GM18951 (cell line): ENCODE results near the gene MMP27.

Source experiments
- POLR2A ChIP-seq: IDR thresholded peaks from 4 replicates; pipeline ENCODE4 v1.6.1; 2011; ENCODE audit warnings: mild to moderate bottlenecking; ENCODE audit not compliant: insufficient read length, insufficient read depth; ENCODE audit errors: extremely low read depth
- in situ Hi-C: fragments of 300-500 bp; cut with MboI; formaldehyde crosslinking; loops from one replicate; pipeline ENCODE4 v1.12.0; 2022; ENCODE audit warnings: low sequenced_read_pairs, mixed read lengths, inconsistent platforms; ENCODE audit not compliant: unreplicated experiment

The MMP27 gene

DNA sequence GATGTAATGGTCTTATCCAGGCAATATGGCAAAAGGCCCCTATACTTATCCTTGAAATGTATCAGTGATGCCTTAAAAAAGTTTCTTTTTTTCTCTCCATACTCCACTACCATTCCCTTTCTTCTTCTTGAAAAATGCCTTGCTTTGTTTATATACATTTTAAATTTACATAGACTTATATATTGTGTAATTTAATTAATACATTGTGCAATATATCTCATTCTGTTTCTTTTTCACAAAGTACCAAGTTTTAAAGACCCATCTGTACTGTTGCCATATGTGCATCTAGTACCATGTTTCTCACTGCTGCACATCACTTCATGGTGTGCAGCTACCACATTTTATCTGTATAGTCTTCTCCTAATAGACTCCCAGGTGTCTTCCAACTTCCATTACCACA lies 11.7 kb upstream of the MMP27 start:
- no peak for TF ChIP-seq POLR2A
- in situ Hi-C loops, result no loop called here

DNA sequence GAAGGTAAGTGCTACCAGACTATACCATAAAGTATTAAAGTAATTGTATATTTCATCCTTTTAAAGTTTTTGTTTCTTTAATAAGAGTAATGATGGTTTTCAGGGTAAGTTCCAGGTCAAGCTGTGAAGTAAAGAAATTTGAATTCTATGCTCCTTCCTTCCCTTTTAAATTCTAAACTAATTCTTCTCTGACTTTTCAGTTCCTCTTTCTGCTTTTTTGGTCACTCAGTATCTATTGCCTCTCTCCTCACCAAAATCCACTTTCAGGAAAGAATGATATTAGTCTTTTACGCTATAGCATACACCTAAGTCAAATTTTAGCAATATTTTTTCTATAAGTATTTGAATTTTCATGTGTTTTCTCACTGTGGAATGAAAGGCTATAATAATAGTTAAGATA lies 11.0 kb upstream of the MMP27 start:
- in situ Hi-C loops, result no loop called here
- TF ChIP-seq POLR2A, result no peak

DNA sequence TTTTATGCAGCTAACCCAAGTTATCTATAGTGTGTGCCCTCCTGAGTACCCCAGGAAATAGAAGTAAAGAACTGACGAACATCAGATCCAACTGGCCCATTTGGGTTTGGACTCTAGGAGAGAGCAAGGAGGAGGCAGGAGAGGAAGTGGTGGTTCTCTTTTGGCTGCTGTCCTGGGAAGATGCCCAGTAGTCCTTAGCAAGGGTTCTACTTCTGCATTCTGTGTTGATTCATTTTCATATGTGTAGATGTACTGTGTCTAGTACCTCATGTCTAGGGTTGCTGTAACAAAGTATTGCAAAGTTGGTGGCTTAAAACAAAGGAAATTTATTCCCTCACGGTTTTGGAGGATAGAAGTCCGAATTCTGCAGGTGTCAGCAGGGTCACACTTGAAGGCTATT lies 6.6 kb upstream of the MMP27 start:
- in situ Hi-C loops, result no loop called here
- no peak for TF ChIP-seq POLR2A

DNA sequence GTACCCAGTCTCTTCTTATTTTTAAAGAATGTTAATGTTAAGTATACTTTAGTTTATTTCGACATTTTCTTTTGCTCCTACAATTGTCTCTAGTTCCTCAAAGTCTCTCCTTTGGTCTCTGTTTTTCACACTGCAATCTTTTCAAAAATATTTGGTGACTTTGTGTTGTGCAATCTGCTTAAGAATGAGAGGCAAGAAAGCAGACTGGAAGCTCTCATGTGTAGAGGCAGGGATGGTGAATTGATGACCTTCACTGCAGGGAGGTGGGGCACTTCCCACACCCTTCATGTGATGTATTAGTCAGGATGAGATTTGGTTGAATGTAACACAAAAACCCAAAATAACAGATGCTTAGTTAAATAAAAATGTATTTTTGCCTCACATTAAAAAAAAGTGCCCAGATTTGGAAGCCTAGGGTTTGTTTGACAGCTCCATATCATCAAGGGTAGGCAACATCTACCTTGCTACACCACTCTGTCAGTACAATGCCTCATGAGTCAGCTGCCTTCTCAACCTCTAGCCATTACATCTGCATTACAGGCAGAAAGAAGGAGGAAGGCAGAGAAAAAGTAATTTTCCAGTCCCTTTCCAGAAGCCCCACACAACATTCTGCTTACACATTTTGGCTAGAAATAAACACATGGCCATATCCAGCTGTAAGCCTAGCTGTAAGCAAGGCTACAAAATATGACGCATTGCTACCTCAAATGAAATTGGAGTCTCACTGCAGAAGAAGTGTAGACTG lies 3.8 kb upstream of the MMP27 start:
- in situ Hi-C loops, result no loop called here
- TF ChIP-seq POLR2A, result no peak

DNA sequence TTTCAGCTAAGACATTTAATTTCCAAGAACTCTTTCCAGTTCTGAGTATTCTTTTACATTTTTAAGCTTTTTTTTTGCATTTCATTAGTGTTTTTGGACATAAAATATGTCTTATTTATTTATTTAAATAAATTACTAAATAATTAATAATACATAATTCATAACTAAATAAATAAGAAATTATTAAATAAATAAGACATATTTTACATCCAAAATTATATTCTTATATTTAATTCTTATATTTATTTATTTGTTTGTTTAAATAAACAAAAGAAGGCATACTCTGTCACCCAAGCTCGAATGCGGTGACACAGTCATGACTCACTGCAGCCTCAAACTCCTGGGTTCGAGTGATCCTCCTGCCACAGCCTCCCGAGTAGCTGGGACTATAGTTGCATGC lies 3.1 kb upstream of the MMP27 start:
- no peak for TF ChIP-seq POLR2A
- in situ Hi-C loops, result no loop called here

DNA sequence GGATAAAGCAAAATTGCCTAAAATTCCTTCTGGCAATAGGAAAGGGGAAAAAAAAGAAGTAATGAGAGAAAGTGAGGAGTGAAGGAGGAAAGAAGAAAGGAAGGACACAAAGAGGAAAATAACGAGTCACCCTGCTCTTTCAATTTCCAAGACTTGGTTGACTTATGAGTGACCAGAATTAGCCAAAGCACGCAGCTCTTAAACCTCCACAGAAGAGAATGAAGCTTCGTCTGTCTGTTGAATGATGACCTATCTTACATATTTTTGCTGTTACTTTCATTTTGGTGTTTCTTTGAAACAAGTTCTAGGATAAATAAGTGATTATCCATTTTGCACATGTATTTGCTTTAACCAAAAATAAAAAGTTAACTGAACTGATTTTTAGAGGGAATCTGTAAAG lies 728 bp downstream of the MMP27 start:
- in situ Hi-C loops, result no loop called here

DNA sequence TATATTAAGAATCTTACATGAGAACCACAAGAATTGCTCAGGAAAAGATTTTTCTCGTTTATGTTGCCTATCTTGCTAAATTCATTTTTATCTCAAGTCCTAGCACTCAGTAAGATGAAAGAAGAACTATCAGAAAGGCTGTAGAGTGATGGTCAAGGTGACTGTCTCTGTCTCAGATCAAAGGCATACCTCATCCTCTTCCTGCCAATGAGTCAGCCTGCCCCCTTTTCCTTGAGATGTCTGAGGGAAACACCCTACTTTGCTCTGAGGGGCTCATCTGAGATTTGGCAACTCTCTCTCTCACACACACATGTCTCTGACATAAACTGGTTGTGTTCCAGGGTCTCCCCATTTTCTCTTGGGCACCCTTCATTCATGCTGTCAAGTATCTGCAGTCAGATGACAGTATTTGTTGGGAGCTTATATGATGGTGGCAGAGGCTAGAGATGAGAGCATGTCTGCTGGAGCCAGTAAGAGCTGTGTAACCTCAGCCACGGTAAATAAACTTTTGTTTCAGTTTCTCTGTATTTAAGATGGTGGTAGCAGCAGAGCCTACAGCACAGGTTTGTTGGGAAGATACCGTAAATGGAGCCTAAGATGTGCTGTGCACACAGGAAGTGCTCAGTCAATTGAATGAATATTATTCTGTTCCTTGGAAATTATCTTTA lies 1.6 kb downstream of the MMP27 start:
- TF ChIP-seq POLR2A, result no peak
- in situ Hi-C loops, result no loop called here

More for the DNA sequence above, 728 bp downstream of the MMP27 start:
- TF ChIP-seq POLR2A, result no peak

DNA sequence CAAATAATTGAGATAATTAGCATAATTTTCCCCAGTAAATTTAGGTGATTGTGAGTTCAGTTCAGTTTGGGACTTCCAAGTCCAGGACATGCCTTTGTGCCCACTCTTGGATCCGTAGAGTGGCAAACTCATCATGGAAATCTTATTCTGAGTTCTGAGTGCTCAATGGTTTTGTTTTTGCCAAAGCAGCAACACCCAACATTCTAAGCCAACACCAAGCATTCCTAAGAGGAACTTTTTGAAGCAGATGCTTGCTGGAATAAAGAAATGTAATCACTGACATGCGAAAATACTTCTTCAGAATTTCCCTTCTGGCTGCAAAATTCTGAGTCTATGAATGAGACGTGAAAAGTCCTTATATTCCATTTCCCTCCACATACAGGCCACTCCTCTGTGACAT lies 10.4 kb downstream of the MMP27 start:
- in situ Hi-C loops, result no loop called here

DNA sequence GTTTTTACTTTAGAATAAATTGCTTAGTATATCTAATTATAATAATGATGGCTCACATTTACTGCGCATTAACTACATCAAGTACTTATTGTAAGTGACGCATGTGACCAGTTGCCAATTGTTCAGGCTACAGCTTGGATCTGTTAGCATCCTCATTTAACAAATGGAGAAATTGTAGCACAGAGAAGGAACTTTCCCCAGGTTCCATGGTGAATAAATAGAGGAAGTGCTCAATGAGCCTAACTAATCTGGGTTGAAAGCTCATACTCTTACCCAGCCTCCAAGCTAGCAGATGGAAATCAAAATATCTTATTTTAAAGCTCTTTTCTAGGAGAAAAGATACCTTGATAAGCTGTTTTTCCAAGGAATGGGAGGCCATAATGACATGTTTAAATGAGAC lies 19.8 kb downstream of the MMP27 start:
- no peak for TF ChIP-seq POLR2A
- in situ Hi-C loops, result no loop called here

More for the DNA sequence above, 10.4 kb downstream of the MMP27 start:
- no peak for TF ChIP-seq POLR2A

DNA sequence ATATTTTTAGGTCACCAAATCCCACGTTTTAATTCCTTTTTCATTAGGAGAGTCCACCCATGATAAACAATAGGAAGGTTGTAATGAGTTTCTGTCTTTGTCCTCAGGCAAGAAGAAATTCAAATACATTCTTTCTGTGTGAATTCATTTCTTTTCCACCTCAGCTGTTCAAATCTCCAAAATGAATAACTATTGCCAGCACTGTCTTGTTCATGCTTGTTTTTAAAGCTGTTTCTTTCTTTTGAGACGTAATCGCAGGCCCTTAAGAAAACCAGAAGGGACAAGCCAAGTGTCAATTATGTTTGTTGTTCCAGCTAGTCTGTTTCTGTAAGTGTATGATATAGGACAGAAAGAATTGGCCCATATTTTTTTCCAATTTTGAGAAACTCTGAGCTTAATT lies 20.2 kb downstream of the MMP27 start:
- TF ChIP-seq POLR2A, result no peak
- in situ Hi-C loops, result no loop called here

DNA sequence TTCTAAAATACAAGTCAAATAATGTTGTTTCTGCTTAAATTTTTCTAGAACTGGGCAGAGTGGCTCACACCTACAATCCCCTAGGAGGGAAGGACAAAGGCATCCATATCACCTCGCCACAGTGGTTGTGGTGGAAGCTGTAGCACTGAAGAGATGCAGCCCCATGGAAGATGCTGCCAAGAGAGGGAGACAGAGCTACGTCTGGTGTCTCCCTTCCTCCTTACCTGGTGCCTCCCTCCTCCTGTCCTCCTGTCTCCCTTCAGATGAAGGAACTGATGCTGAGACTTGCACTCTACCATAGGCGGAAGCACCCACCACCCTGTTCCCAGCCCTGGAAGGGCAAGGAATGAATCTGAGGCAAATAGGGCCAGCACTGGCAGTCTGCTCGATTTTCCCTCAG lies 22.3 kb downstream of the MMP27 start:
- in situ Hi-C loops, result no loop called here

DNA sequence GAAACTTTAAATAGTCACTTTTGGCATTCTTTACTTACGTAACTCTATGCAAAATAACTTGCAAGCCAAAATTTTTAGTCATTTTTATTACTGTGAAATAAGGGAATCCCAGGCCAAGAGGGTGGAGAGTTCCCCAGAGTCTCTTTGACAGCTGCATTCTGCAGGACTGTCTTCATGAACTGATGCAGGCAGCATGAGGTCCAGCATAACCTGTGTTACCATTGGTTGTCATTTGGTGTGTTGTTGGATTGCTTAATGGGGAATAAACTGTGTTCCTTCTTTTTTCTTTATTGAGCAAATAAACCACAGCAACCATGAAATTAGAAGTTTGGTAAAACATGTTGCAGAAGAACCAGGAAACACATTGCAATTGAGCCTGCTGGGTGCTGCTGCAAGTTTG lies 24.6 kb downstream of the MMP27 start:
- in situ Hi-C loops, result no loop called here

More for the DNA sequence above, 22.3 kb downstream of the MMP27 start:
- TF ChIP-seq POLR2A, result no peak

DNA sequence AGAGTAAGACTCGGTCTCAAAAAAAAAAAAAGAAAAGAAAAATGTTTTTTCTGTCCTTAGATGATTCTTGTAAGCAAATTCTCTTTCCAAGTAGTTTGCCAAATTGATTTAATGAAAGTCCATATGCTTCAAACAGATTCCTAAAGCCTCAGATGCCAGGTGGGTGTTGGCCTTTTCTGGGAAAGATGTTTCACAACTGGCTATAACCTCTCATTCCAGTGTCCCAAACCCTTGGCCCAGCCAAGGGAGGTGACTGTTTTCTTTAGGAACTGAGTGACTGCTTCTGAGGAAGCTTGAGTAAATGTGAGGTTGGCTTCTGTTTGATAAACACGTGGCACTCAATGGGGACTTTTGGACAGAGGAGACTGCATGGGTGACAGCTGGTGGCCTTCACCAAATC lies 27.5 kb downstream of the MMP27 start:
- no peak for TF ChIP-seq POLR2A
- in situ Hi-C loops, result no loop called here

More for the DNA sequence above, 24.6 kb downstream of the MMP27 start:
- no peak for TF ChIP-seq POLR2A

DNA sequence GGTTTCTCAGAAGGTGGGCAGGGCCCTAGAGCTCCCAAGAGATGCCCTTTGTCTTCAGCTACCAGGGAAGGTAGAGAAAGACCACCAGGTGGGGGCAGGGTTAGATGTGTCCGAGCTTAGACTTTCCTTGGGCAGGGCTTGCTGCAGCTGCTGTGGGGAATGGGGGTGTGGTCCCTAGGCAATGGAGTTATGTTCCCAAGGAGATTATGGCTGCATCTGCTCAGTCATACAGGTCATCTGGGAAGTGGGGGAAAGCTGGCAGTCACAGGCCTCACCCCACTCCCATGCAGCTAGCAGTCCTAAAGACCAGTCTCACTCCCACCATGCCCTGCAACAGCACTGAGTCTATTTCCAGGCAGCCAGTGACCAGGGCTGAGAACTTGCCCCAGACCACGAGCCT lies 29.5 kb downstream of the MMP27 start:
- in situ Hi-C loops, result no loop called here
- no peak for TF ChIP-seq POLR2A
